ENCODE measurements around the gene TFAP2C. TPM values are rescaled to one million over a fixed set of nuclear protein-coding genes. Genes with fewer than 3 reads are reported as not detected.

The TFAP2C gene
- total RNA-seq, 1 experiment from 2014 or later = 34.8 TPM

GRCh38 chr20:56634735-56635385, 5.8 kb downstream of the TFAP2C start:
- Histone ChIP-seq H3K4me2 (no peak overlapping the region), H3K27me3 (ENCODE audit: insufficient read depth, low read depth) (no peaks in the 10 kb centered on the region), H3K4me3 (no peak overlapping the region), H4K20me1 (ENCODE audit: insufficient read depth) (peaks cover 10% of the 10 kb centered on the region), H3K27ac (no peak overlapping the region), H3K9me3 (ENCODE audit: insufficient read depth, low read depth) (no peaks in the 10 kb centered on the region), H3K9me2 (ENCODE audit: insufficient read depth) (no peaks in the 10 kb centered on the region), H3F3A (ENCODE audit: insufficient read depth, low read depth) (peaks cover 7% of the 10 kb centered on the region; the same call in 1 of the 2 replicates), H2AFZ (no peak overlapping the region), H3K36me3 (ENCODE audit: low read depth) (peaks cover 63% of the 10 kb centered on the region), H3K79me2 (ENCODE audit: low read depth) (peaks cover 68% of the 10 kb centered on the region), H3K4me1 (replicated peaks; ENCODE audit: insufficient read depth) (peaks cover 26% of the 10 kb centered on the region)
- intact Hi-C loops (cut with micrococcal nuclease; ENCODE audit: unreplicated experiment) = no loop called here
- POLR2A ChIA-PET (ENCODE audit: unreplicated experiment) = no interaction called here
- TF ChIP-seq CTCF (conservative IDR thresholded peaks at IDR 0.05) (no peak), EZH2 (IDR thresholded peaks at IDR 0.05; ENCODE audit: low read depth) (no peak)
- BruUV-seq (replicated peaks) = no TSS peak
- peak in 1 of 2 experiments; percentile 32 for DNase-seq
- CTCF ChIA-PET = no interaction called here

- CTCF ChIA-PET = no interaction called here
- Histone ChIP-seq H3K4me2 (no peak overlapping the region), H3K36me3 (ENCODE audit: low read depth) (peaks cover 65% of the 10 kb centered on the region)
These were observed 7.6 kb downstream of the TFAP2C start for GRCh38 chr20:56636716-56637115.

GRCh38 chr20:56637576-56637975, 8.5 kb downstream of the TFAP2C start:
- Histone ChIP-seq H3K79me2 (ENCODE audit: low read depth) (peaks cover 42% of the 10 kb centered on the region), H3K4me1 (replicated peaks; ENCODE audit: insufficient read depth) (peaks cover 10% of the 10 kb centered on the region), H3K36me3 (ENCODE audit: low read depth) (peaks cover 58% of the 10 kb centered on the region), H2AFZ (no peak overlapping the region), H3F3A (ENCODE audit: insufficient read depth, low read depth) (peaks cover 7% of the 10 kb centered on the region; the same call in 1 of the 2 replicates), H3K27ac (no peak overlapping the region), H3K9me2 (ENCODE audit: insufficient read depth) (no peaks in the 10 kb centered on the region), H4K20me1 (ENCODE audit: insufficient read depth) (peaks cover 9% of the 10 kb centered on the region), H3K9me3 (ENCODE audit: insufficient read depth, low read depth) (no peaks in the 10 kb centered on the region), H3K27me3 (ENCODE audit: insufficient read depth, low read depth) (no peaks in the 10 kb centered on the region), H3K4me3 (no peak overlapping the region), H3K4me2 (no peak overlapping the region)
- DNase-seq = no peak
- ChIA-PET POLR2A (ENCODE audit: unreplicated experiment) (interaction anchor here (0.7 kb wide), 1 partner anchor 1280 kb away, joined by 5 read pairs; no protein-coding TSS in a partner anchor), CTCF (no interaction called here)
- intact Hi-C loops (cut with micrococcal nuclease; ENCODE audit: unreplicated experiment) = no loop called here
- BruUV-seq (replicated peaks) = no TSS peak
- TF ChIP-seq EZH2 (IDR thresholded peaks at IDR 0.05; ENCODE audit: low read depth) (no peak), CTCF (conservative IDR thresholded peaks at IDR 0.05) (no peak)

More at GRCh38 chr20:56636716-56637115, 7.6 kb downstream of the TFAP2C start:
- no peak overlapping the region for H3K4me3 ChIP-seq
- no peaks in the 10 kb centered on the region for H3K9me3 ChIP-seq (ENCODE audit: insufficient read depth, low read depth)
- H3F3A ChIP-seq (ENCODE audit: insufficient read depth, low read depth) = peaks cover 7% of the 10 kb centered on the region; the same call in 1 of the 2 replicates
- H3K27ac ChIP-seq = no peak overlapping the region
- intact Hi-C loops (cut with micrococcal nuclease; ENCODE audit: unreplicated experiment) = no loop called here
- H4K20me1 ChIP-seq (ENCODE audit: insufficient read depth) = peaks cover 10% of the 10 kb centered on the region
- peaks cover 19% of the 10 kb centered on the region for H3K4me1 ChIP-seq (replicated peaks; ENCODE audit: insufficient read depth)
- H3K9me2 ChIP-seq (ENCODE audit: insufficient read depth) = no peaks in the 10 kb centered on the region
- DNase-seq = no peak
- H3K79me2 ChIP-seq (ENCODE audit: low read depth) = peaks cover 51% of the 10 kb centered on the region
- POLR2A ChIA-PET (ENCODE audit: unreplicated experiment) = no interaction called here
- H3K27me3 ChIP-seq (ENCODE audit: insufficient read depth, low read depth) = no peaks in the 10 kb centered on the region
- no peak overlapping the region for H2AFZ ChIP-seq
- TF ChIP-seq EZH2 (IDR thresholded peaks at IDR 0.05; ENCODE audit: low read depth) (no peak), CTCF (conservative IDR thresholded peaks at IDR 0.05) (no peak)
- BruUV-seq (replicated peaks) = no TSS peak
